ENCODE results near the gene SIX6.

SIX6 gene

DNA sequence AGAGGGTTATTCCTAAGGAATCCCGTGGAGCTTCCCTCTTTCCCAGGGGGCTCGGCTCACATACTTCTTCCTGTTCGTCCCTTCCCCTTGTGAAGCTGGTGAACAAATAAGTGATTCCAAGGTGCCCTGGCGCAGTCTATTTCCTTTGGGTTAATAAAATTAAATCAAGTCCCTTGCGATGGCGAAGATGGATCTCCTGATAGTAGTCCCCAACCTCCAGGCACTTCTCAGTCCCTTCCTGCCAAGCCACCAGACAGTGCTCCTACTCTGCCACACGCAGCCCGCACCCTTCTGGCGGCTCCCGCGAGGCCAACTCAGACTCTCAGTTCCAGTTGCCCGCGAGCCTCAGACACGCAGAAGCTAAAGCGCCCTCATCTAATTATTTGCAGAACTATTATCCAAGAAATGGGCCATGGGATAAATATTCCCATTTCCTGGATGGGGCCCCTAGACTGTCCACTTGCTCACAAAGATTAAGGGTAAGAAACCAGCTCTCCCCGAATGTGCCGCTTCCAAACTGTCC lies 2.4 kb upstream of the SIX6 start:
- DNase-seq: no peak
- H3K27me3 ChIP-seq (ENCODE audit: insufficient read depth, low read depth, severe bottlenecking): no peaks in the 10 kb centered on the region
- H3K4me3 ChIP-seq (ENCODE audit: low read depth, low read length): no peak overlapping the region
- H3K36me3 ChIP-seq: no peaks in the 10 kb centered on the region; the same call in 1 of the 2 replicates
- no peak overlapping the region for H3K27ac ChIP-seq
- TF ChIP-seq, protein P1, sequence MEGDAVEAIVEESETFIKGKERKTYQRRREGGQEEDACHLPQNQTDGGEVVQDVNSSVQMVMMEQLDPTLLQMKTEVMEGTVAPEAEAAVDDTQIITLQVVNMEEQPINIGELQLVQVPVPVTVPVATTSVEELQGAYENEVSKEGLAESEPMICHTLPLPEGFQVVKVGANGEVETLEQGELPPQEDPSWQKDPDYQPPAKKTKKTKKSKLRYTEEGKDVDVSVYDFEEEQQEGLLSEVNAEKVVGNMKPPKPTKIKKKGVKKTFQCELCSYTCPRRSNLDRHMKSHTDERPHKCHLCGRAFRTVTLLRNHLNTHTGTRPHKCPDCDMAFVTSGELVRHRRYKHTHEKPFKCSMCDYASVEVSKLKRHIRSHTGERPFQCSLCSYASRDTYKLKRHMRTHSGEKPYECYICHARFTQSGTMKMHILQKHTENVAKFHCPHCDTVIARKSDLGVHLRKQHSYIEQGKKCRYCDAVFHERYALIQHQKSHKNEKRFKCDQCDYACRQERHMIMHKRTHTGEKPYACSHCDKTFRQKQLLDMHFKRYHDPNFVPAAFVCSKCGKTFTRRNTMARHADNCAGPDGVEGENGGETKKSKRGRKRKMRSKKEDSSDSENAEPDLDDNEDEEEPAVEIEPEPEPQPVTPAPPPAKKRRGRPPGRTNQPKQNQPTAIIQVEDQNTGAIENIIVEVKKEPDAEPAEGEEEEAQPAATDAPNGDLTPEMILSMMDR (IDR thresholded peaks at IDR 0.05; ENCODE audit: low read depth, low read length): no peak
- H3K9me3 ChIP-seq (ENCODE audit: severe bottlenecking): peaks cover 2% of the 10 kb centered on the region

DNA sequence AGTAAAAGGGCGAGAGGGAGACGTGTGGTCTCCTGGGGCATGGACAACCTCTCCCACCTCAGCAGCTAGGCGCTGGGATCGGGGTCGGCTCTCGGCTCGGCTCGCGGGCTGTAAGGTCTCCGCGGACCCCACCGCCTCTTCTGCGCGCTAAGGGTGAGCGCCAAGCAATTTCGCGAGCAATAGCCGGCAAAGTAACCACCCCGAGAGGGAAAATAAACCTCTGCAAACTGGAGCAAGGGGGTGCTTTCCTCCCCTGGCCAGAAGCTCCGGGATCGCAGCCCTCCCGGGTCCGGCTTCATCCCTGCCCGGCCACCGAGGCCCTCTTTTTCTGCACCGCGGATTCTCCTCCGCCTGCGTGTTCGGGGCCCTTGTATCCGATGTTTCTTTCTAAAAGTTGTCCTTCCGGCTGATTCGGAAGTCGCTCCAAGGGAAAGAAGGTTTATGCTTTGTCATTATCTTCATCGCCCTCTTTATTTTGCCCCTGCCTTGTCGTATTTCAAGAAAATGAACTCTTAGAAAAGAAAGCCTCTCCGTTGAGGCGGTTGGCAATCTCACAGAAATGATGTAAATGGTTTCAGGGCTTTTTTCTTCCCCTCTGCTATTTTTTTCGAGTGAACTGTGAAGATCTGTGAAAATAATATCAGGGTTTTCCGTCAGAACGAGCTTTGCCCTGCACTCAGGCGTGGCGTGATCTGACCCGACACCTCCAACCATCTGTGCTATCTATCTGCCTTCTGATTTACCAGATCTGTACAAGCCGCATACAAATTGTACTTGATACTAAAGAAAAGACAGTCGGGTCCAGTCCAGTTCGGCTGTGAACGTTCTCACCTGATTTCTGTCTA lies 1.7 kb upstream of the SIX6 start:
- Histone ChIP-seq H3K27ac (peak overlapping the region; percentile 42; the same call in 1 of the 2 replicates), H3K9me3 (ENCODE audit: severe bottlenecking) (peaks cover 2% of the 10 kb centered on the region), H3K27me3 (ENCODE audit: insufficient read depth, low read depth, severe bottlenecking) (no peaks in the 10 kb centered on the region), H3K4me3 (ENCODE audit: low read depth, low read length) (peak overlapping the region; percentile 73), H3K36me3 (no peaks in the 10 kb centered on the region; the same call in 1 of the 2 replicates)
- DNase-seq: no peak
- TF ChIP-seq, protein P1 (IDR thresholded peaks at IDR 0.05; ENCODE audit: low read depth, low read length): no peak

DNA sequence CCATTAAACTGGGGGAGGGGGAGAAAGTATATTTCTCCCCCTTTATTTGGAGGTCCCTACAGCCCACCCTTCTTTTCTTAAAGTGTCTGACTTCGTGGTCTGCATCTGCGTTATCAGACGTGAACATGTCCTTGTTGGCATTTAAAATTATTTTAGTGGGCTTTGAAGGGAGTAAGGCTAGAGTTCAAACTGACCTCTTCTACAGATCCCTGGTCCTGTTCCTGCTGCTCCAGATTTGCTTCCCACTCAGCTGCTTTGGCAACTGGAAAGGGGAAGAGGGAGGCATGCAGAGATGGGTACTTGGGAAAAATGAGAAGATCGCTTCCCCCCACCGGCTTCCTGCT lies 611 bp upstream of the SIX6 start:
- TF ChIP-seq, protein P1 (IDR thresholded peaks at IDR 0.05; ENCODE audit: low read depth, low read length): peak; percentile 39; the same call in 1 of the 2 replicates
- Histone ChIP-seq H3K27me3 (ENCODE audit: insufficient read depth, low read depth, severe bottlenecking) (no peaks in the 10 kb centered on the region), H3K27ac (peak overlapping the region; percentile 42), H3K9me3 (ENCODE audit: severe bottlenecking) (peaks cover 2% of the 10 kb centered on the region), H3K4me3 (ENCODE audit: low read depth, low read length) (peak overlapping the region; percentile 73), H3K36me3 (no peaks in the 10 kb centered on the region; the same call in 1 of the 2 replicates)
- DNase-seq: no peak

DNA sequence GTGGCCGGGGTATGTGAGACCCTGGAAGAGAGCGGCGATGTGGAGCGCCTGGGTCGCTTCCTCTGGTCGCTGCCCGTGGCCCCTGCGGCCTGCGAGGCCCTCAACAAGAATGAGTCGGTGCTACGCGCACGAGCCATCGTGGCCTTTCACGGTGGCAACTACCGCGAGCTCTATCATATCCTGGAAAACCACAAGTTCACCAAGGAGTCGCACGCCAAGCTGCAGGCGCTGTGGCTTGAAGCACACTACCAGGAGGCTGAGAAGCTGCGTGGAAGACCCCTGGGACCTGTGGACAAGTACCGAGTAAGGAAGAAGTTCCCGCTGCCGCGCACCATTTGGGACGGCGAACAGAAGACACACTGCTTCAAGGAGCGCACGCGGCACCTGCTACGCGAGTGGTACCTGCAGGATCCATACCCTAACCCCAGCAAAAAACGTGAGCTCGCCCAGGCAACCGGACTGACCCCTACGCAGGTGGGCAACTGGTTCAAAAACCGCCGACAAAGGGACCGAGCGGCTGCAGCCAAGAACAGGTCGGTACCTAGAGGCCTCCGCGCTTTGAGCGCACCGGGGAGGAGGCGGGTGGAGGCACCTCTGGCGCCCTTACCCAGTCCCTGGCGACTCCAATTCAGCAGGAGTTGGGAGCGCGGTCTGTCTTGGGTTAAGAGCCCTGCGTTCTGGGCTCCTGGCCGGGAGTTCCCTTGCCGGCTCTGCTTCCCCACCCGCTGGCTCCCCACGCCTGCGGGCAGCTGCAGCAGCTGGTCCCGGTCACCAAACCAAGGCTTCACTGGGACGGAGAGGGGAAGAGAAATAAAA lies 700 bp downstream of the SIX6 start:
- no peaks in the 10 kb centered on the region; the same call in 1 of the 2 replicates for H3K36me3 ChIP-seq
- DNase-seq: peak; percentile 41
- TF ChIP-seq, protein P1 (IDR thresholded peaks at IDR 0.05; ENCODE audit: low read depth, low read length): no peak
- H3K27ac ChIP-seq: peak overlapping the region; percentile 42; the same call in 1 of the 2 replicates
- H3K9me3 ChIP-seq (ENCODE audit: severe bottlenecking): peaks cover 2% of the 10 kb centered on the region
- peak overlapping the region; percentile 73 for H3K4me3 ChIP-seq (ENCODE audit: low read depth, low read length)
- no peaks in the 10 kb centered on the region for H3K27me3 ChIP-seq (ENCODE audit: insufficient read depth, low read depth, severe bottlenecking)

DNA sequence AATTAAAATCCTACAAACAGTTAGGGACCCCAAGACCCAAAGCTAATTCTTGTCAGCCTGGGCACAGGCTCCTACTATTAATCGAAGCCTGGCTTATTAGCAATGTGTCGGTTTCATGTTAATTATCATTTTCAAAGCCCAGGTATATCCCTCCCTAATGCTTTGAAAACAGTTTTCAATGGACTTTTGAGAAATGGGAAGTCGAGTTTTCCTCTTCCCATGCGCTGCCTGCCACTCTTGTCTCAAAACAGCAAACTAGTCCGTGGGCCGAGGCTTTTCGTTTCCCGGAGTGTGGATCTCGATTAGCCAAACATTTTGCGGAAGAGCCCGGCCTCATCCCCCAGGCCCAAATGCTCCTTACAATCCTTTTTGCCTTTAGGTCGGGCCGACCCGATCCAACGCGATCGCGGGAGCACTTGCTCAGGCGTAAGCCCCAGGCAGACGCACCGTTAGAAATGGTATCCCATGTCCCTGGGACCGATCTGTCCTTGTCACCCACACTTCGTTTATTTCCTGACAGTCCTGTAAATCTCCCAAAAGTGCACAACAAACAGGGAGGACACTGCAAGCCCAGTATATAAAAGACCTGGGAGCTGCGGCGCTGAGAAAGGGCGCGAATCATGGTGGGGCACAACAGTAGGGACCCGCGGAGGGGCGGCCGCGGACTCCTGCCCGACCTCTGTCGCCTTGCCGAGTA lies 1.5 kb downstream of the SIX6 start:
- Histone ChIP-seq H3K9me3 (ENCODE audit: severe bottlenecking) (peaks cover 8% of the 10 kb centered on the region), H3K27me3 (ENCODE audit: insufficient read depth, low read depth, severe bottlenecking) (no peaks in the 10 kb centered on the region), H3K36me3 (no peaks in the 10 kb centered on the region; the same call in 1 of the 2 replicates), H3K4me3 (ENCODE audit: low read depth, low read length) (peak overlapping the region; percentile 73), H3K27ac (no peak overlapping the region)
- TF ChIP-seq, protein P1 (IDR thresholded peaks at IDR 0.05; ENCODE audit: low read depth, low read length): no peak
- no peak for DNase-seq

Measured in WERI-Rb-1 (cell line).